Lower lobe of right lung (tissue), 2 donors: ENCODE measurements around the gene KPNA1. TPM values are rescaled to one million over a fixed set of nuclear protein-coding genes. Genes with fewer than 3 reads are reported as not detected.

Source experiments
- ATAC-seq, 2 donors: fragments of 200-7000 bp; cut with Tn5 transposase; one replicate each; pipeline ENCODE4 v1.9.1; 2020 to 2022; ENCODE audit warnings: mild to moderate bottlenecking in 2 of 2, moderate library complexity in 2 of 2
- DNase-seq: peaks from one replicate; pipeline ENCODE4 v3.0.0-alpha.2; 2020
- H3K27ac ChIP-seq: fragments of 200-600 bp; one replicate; pipeline ENCODE4 v1.8.0; 2022
- H3K27me3 ChIP-seq: fragments of 200-600 bp; one replicate; pipeline ENCODE4 v1.8.0; 2022; ENCODE audit warnings: low read depth
- H3K36me3 ChIP-seq: fragments of 200-600 bp; one replicate; pipeline ENCODE4 v1.8.0; 2022; ENCODE audit warnings: mild to moderate bottlenecking
- H3K4me1 ChIP-seq: fragments of 200-600 bp; one replicate; pipeline ENCODE4 v1.8.0; 2022
- H3K4me3 ChIP-seq: fragments of 200-600 bp; one replicate; pipeline ENCODE4 v1.8.0; 2022; ENCODE audit warnings: mild to moderate bottlenecking
- H3K9me3 ChIP-seq: fragments of 200-600 bp; one replicate; pipeline ENCODE4 v1.8.0; 2022
- CTCF ChIP-seq: fragments of 200-600 bp; IDR thresholded peaks from one replicate; pipeline ENCODE4 v1.8.0; 2022; ENCODE audit warnings: antibody characterized with exemption, mild to moderate bottlenecking
- intact Hi-C: fragments of 100-400 bp; cut with DNase I; formaldehyde crosslinking; loops from one replicate; pipeline ENCODE4 v1.11.0; 2022
- long read RNA-seq: library from polyadenylated mRNA; unstranded; transcript quantifications from one replicate; pipeline ENCODE4 v2.0.0, GENCODE V29; 2021
- total RNA-seq: library from RNA; stranded (reverse); fragmentation: NEBNext Ultra II Directional; extraction: Animal tissue kit (Norgen Biotek cat#: 25700); gene quantifications from one replicate; pipeline ENCODE4 v1.2.1, GENCODE V29; 2021
- donor health status: DM: no; HTN: yes; CAD: no; lungs with severe emphysema.

The KPNA1 gene
- total RNA-seq = 54.5 TPM
- long read RNA-seq, full-length matches to known transcripts = 49 of 67 reads
- long read RNA-seq, partial matches to known transcripts = 5 of 67 reads
- long read RNA-seq, other reads (novel, unspliced or antisense) = 13 of 67 reads

GRCh38 chr3:122514123-122515019 is at the start of gene KPNA1:
KPNA1 (minus strand) TSS chr3:122514939; CDS start chr3:122496565, 18,374 bp downstream.
- H3K27ac ChIP-seq = peak within 1 kb of the TSS; percentile 96
- peak within 1 kb of the TSS; percentile 89 for H3K4me3 ChIP-seq
- peaks cover 34% of the 10 kb centered on the region for H3K4me1 ChIP-seq
- no peaks in the 10 kb centered on the region for H3K36me3 ChIP-seq
- DNase-seq (peak; percentile 91), ATAC-seq (peak; percentile 99)
- H3K27me3 ChIP-seq = no peaks in the 10 kb centered on the region
- intact Hi-C loops = no loop called here
- H3K9me3 ChIP-seq = peaks cover 3% of the 10 kb centered on the region
- no peak for TF ChIP-seq CTCF

GRCh38 chr3:122564155-122564912 is 49.6 kb upstream of the KPNA1 start, which contains the start of the genes DTX3L and PARP9:
DTX3L (plus strand) TSS chr3:122564338; CDS start chr3:122564427, 89 bp downstream.
PARP9 (minus strand) TSS chr3:122564300; CDS start chr3:122559620, 4,680 bp downstream.
- intact Hi-C loops = loop anchor here (10.0 kb wide), 1 partner anchor 110 kb away; no protein-coding TSS in a partner anchor
- Histone ChIP-seq H3K36me3 (peaks cover 48% of the 10 kb centered on the region), H3K27me3 (no peaks in the 10 kb centered on the region), H3K4me3 (peak within 1 kb of the TSS; percentile 73), H3K4me1 (peaks cover 70% of the 10 kb centered on the region), H3K27ac (peak within 1 kb of the TSS; percentile 98), H3K9me3 (no peaks in the 10 kb centered on the region)
- ATAC-seq (peak; percentile 98 to 99), DNase-seq (peak; percentile 92)
- TF ChIP-seq CTCF = no peak

- ATAC-seq = peak; percentile 23 to 25
- Histone ChIP-seq H3K4me1 (peaks cover 63% of the 10 kb centered on the region), H3K27ac (peak overlapping the region; percentile 98), H3K4me3 (peak overlapping the region; percentile 73), H3K9me3 (no peaks in the 10 kb centered on the region), H3K36me3 (peaks cover 48% of the 10 kb centered on the region), H3K27me3 (no peaks in the 10 kb centered on the region)
- no peak for DNase-seq
- intact Hi-C loops = loop anchor here (10.0 kb wide), 1 partner anchor 111 kb away; no protein-coding TSS in a partner anchor
- no peak for TF ChIP-seq CTCF
These were observed 48.9 kb upstream of the KPNA1 start for GRCh38 chr3:122563717-122564025.

GRCh38 chr3:122562923-122563716 is 48.4 kb upstream of the KPNA1 start:
- intact Hi-C loops = loop anchor here (10.0 kb wide), 1 partner anchor 112 kb away; no protein-coding TSS in a partner anchor
- TF ChIP-seq CTCF = no peak
- DNase-seq = no peak
- no peak for ATAC-seq
- H3K27ac ChIP-seq = peak overlapping the region; percentile 98
- H3K4me3 ChIP-seq = peak overlapping the region; percentile 73
- no peaks in the 10 kb centered on the region for H3K9me3 ChIP-seq
- H3K36me3 ChIP-seq = peaks cover 48% of the 10 kb centered on the region
- no peaks in the 10 kb centered on the region for H3K27me3 ChIP-seq
- H3K4me1 ChIP-seq = peaks cover 59% of the 10 kb centered on the region
